ENCODE data around the gene ASB5. TPM values are rescaled to one million over a fixed set of nuclear protein-coding genes. Genes with fewer than 3 reads are reported as not detected.
"Not testable (repeated sequence)": the region's sequence is repeated elsewhere in the genome, so short reads cannot be mapped to it uniquely, and the experiment has no call there.

The ASB5 gene
- total RNA-seq, 1 donor from 2014 or later: 0.90 TPM

DNA sequence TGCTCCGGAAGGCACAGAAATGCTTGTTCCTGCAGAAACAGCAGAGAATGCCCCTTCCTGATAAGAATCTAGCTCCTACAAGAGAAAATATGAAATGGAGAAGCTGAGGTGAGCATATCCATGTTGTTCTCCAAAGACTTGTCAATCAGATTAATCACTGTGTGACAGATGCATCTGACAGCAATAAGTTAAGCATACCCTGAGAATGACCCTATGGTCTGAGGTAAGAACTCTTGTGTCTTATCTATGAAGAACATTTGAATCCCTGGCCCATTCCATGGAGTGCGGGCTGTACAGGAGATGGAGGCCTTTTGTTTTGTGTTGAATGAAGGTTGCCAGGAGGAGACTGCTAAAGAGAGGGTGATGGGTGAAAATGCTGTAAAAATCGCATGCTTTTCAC is 21.5 kb upstream of the ASB5 start:
- Mint-ChIP-seq H3K9me3 (ENCODE audit: low read depth) (no peaks in the 10 kb centered on the region), H3K4me1 (ENCODE audit: low read depth) (peaks cover 4% of the 10 kb centered on the region), H3K36me3 (ENCODE audit: low read depth) (no peaks in the 10 kb centered on the region), H3K27ac (ENCODE audit: unreplicated experiment) (no peak overlapping the region), H3K27me3 (ENCODE audit: low read depth) (no peaks in the 10 kb centered on the region), H3K4me3 (ENCODE audit: unreplicated experiment) (no peak overlapping the region)
- DNase-seq (ENCODE audit: low spot score): no peak
- TF ChIP-seq, protein P1, sequence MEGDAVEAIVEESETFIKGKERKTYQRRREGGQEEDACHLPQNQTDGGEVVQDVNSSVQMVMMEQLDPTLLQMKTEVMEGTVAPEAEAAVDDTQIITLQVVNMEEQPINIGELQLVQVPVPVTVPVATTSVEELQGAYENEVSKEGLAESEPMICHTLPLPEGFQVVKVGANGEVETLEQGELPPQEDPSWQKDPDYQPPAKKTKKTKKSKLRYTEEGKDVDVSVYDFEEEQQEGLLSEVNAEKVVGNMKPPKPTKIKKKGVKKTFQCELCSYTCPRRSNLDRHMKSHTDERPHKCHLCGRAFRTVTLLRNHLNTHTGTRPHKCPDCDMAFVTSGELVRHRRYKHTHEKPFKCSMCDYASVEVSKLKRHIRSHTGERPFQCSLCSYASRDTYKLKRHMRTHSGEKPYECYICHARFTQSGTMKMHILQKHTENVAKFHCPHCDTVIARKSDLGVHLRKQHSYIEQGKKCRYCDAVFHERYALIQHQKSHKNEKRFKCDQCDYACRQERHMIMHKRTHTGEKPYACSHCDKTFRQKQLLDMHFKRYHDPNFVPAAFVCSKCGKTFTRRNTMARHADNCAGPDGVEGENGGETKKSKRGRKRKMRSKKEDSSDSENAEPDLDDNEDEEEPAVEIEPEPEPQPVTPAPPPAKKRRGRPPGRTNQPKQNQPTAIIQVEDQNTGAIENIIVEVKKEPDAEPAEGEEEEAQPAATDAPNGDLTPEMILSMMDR (IDR thresholded peaks at IDR 0.05): no peak

DNA sequence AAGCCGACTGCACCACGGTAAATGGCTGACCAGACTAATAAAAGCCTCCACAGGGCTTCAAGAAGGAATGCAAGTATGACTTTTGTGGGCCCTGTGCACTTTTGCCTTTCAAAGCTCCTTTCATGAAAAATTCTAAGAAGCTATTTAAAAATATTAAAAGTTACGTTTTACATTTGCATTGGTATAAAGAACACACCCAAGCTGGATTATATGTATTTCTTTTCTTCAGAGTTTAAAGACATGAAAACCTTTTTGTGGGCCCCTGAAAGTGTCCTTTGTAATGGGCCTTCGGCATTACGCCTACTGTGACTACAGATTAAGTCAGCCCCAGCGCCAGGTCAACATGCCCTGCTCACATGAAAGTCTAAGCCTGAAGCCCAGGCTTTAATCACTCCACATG is 20.5 kb upstream of the ASB5 start:
- DNase-seq (ENCODE audit: low spot score): no peak
- Mint-ChIP-seq H3K27ac (ENCODE audit: unreplicated experiment) (no peak overlapping the region), H3K36me3 (ENCODE audit: low read depth) (no peaks in the 10 kb centered on the region), H3K9me3 (ENCODE audit: low read depth) (no peaks in the 10 kb centered on the region), H3K27me3 (ENCODE audit: low read depth) (no peaks in the 10 kb centered on the region), H3K4me3 (ENCODE audit: unreplicated experiment) (no peak overlapping the region), H3K4me1 (ENCODE audit: low read depth) (peaks cover 4% of the 10 kb centered on the region)
- TF ChIP-seq, protein P1 (IDR thresholded peaks at IDR 0.05): no peak

DNA sequence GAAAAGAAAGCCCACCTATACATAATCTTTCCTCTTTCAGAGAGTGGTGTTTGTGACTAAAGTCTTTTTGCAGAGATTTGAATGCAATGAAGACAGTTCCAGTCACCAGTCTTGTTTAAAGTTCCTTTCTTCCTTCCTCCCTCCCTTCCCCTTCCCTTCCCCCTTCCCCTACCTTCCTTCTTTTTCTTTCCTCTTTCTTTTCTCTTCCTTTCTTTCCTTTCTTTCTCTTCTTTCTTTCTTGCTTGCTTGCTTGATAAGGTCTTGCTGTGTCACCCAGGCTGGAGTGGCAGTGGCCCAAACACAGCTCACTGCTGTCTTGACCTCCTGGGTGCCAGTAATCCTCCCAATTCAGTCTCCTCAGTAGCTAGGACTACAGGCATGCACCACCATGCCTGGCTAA is 19.0 kb upstream of the ASB5 start:
- Mint-ChIP-seq H3K36me3 (ENCODE audit: low read depth) (no peaks in the 10 kb centered on the region), H3K9me3 (ENCODE audit: low read depth) (no peaks in the 10 kb centered on the region), H3K4me3 (ENCODE audit: unreplicated experiment) (no peak overlapping the region), H3K27ac (ENCODE audit: unreplicated experiment) (no peak overlapping the region), H3K27me3 (ENCODE audit: low read depth) (no peaks in the 10 kb centered on the region), H3K4me1 (ENCODE audit: low read depth) (peaks cover 4% of the 10 kb centered on the region)
- TF ChIP-seq, protein P1 (IDR thresholded peaks at IDR 0.05): no peak
- no peak for DNase-seq (ENCODE audit: low spot score)

DNA sequence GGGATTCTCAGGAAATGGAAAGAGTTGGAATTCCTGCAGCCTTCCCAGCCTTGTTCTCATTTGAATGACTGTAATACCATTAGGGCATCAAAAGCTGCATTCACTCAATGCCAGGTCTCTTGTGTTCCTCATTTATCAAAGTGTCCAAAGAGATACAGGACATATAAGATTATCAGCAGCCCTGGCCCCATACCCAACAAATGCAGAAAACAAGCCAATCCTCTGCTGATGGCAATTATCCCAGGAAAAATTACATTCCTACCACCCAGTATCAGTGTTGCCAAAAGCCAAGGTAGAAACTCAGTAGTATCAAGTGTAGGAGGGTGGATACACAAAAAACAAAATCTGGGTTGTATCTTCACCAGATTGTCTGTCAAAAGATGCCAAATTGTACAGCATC is 18.5 kb upstream of the ASB5 start:
- Mint-ChIP-seq H3K4me1 (ENCODE audit: low read depth) (peaks cover 4% of the 10 kb centered on the region), H3K9me3 (ENCODE audit: low read depth) (no peaks in the 10 kb centered on the region), H3K36me3 (ENCODE audit: low read depth) (no peaks in the 10 kb centered on the region), H3K27ac (ENCODE audit: unreplicated experiment) (no peak overlapping the region), H3K27me3 (ENCODE audit: low read depth) (no peaks in the 10 kb centered on the region), H3K4me3 (ENCODE audit: unreplicated experiment) (no peak overlapping the region)
- DNase-seq (ENCODE audit: low spot score): no peak
- TF ChIP-seq, protein P1 (IDR thresholded peaks at IDR 0.05): no peak

DNA sequence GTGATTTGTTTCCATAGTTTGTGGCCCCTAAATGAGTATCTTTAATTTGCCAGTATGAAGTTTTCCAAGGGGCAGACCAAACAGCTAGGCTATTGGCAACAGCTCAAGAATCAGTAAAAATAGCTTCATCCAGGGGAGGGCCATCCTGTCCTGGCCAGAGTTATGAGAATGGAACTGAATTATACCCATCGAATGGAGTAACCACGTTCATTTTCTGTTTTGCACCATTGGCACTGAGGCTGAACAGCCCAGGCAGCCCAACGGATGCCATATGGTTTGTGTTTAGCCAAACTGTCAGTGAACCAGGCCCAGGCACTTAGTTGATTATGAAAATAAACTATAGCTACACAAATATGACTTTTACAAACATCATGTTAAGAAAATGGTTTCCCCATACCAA is 17.7 kb upstream of the ASB5 start:
- DNase-seq (ENCODE audit: low spot score): no peak
- TF ChIP-seq, protein P1 (IDR thresholded peaks at IDR 0.05): no peak
- Mint-ChIP-seq H3K4me3 (ENCODE audit: unreplicated experiment) (no peak overlapping the region), H3K36me3 (ENCODE audit: low read depth) (no peaks in the 10 kb centered on the region), H3K4me1 (ENCODE audit: low read depth) (peaks cover 4% of the 10 kb centered on the region), H3K9me3 (ENCODE audit: low read depth) (no peaks in the 10 kb centered on the region), H3K27ac (ENCODE audit: unreplicated experiment) (no peak overlapping the region), H3K27me3 (ENCODE audit: low read depth) (no peaks in the 10 kb centered on the region)

DNA sequence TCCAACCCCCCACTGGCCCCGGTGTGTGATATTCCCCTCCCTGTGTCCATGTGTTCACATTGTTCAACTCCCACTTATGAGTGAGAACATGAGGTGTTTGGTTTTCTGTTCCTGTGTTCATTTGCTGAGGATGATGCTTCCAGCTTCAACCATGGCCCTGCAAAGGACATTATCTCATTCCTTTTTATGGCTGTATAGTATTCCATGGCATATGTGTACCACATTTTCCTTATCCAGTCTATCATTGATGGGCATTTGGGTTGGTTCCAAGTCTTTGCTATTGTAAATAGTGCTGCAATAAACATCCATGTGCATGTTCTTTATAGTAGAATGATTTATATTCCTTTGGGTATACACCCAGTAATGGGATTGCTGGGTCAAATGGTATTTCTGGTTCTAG is 10.5 kb upstream of the ASB5 start:
- not testable (repeated sequence) for H3K9me3 Mint-ChIP-seq (ENCODE audit: low read depth); DNase-seq (ENCODE audit: low spot score); H3K27me3 Mint-ChIP-seq (ENCODE audit: low read depth); H3K27ac Mint-ChIP-seq (ENCODE audit: unreplicated experiment); H3K36me3 Mint-ChIP-seq (ENCODE audit: low read depth); H3K4me3 Mint-ChIP-seq (ENCODE audit: unreplicated experiment)
- peaks cover 19% of the 10 kb centered on the region for H3K4me1 Mint-ChIP-seq (ENCODE audit: low read depth)

Data from chondrocyte (in vitro differentiated cells).